HepG2 (cell line): ENCODE results near the gene OR51E1. TPM values are rescaled to one million over a fixed set of nuclear protein-coding genes. Genes with fewer than 3 reads are reported as not detected.

Source experiments
- ATAC-seq: fragments of 200-7000 bp; cut with Tn5 transposase; 3 replicates; pipeline ENCODE4 v1.9.1; 2020; ENCODE audit warnings: mild to moderate bottlenecking, moderate library complexity
- BruUV-seq: library from RNA; stranded (reverse); fragments of 400-500 nt; replicated peaks from 2 replicates; lab custom pipeline; 2021; lab: Mats Ljungman, UMichigan
- CTCF ChIA-PET: fragments of 300-600 bp; formaldehyde crosslinking; extraction: SDS; loops from one replicate; lab custom pipeline; 2021; ENCODE audit warnings: low total read pairs, inconsistent platforms, low intra/inter-chr PET ratio; lab: Yijun Ruan, JAX
- POLR2A ChIA-PET: fragments of 350-600 bp; sonication (Branson Sonifier 250); formaldehyde crosslinking; loops from one replicate; lab custom pipeline; 2020; ENCODE audit warnings: antibody characterized with exemption, inconsistent platforms; lab: Yijun Ruan, JAX
- DNase-seq: peaks from one replicate; pipeline ENCODE4 v3.0.0-alpha.2; 2015; ENCODE audit warnings: low spot score
- FAIRE-seq: peaks from 3 replicates; lab custom pipeline; 2011; peaks lifted over from hg19 to GRCh38; lab: Jason Lieb, UNC
- H2AFZ ChIP-seq: one replicate; pipeline ENCODE4 v1.6.1; 2011; ENCODE audit warnings: low read length, inconsistent platforms
- H3K27ac ChIP-seq: fragments of 300-600 bp; 3 replicates; pipeline ENCODE4 v1.8.0; 2011; ENCODE audit warnings: mixed run types, mild to moderate bottlenecking, mixed read lengths, low read length, inconsistent platforms; ENCODE audit not compliant: insufficient read depth; ENCODE audit errors: extremely low read length
- H3K27me3 ChIP-seq, 2 experiments: fragments of 200-600 bp in 1 of 2; 2 replicates in 1 of 2; 3 replicates in 1 of 2; pipeline versions ENCODE4 v1.6.0 to v1.8.0; 2011; ENCODE audit warnings: low read length in 2 of 2, mild to moderate bottlenecking in 2 of 2, moderate library complexity in 2 of 2, inconsistent platforms in 1 of 2; ENCODE audit not compliant: insufficient read depth in 2 of 2, control insufficient read depth in 1 of 2
- H3K36me3 ChIP-seq, 2 experiments: fragments of 200-600 bp in 1 of 2; replicated peaks in 1 of 2; 2 replicates in 1 of 2; 3 replicates in 1 of 2; pipeline versions ENCODE4 v1.5.1 to v1.8.0; 2011; ENCODE audit warnings: low read length in 2 of 2, inconsistent platforms in 1 of 2; ENCODE audit not compliant: insufficient read depth in 2 of 2, control insufficient read depth in 1 of 2
- H3K4me1 ChIP-seq: 2 replicates; pipeline ENCODE4 v1.5.1; 2012; ENCODE audit warnings: low read length, inconsistent platforms; ENCODE audit not compliant: insufficient read depth
- H3K4me2 ChIP-seq: 2 replicates; pipeline ENCODE4 v1.6.0; 2011; ENCODE audit warnings: low read depth, low read length, inconsistent platforms
- H3K4me3 ChIP-seq, 3 experiments: fragments of 200-600 bp in 1 of 3; sonication (generic), shearing (Covaris generic) in 1 of 3; replicated peaks in 1 of 3; 2 replicates each; pipeline ENCODE4 v1.5.1; 2011 to 2016; ENCODE audit warnings: low read length in 3 of 3, inconsistent platforms in 2 of 3, low read depth in 2 of 3, mild to moderate bottlenecking in 2 of 3, control low read depth in 1 of 3, mixed read lengths in 1 of 3; ENCODE audit not compliant: insufficient read depth in 1 of 3
- H3K79me2 ChIP-seq: one replicate; pipeline ENCODE4 v1.6.1; 2011; ENCODE audit warnings: low read length, inconsistent platforms; ENCODE audit not compliant: insufficient read depth
- H3K9ac ChIP-seq: 2 replicates; pipeline ENCODE4 v1.6.0; 2011; ENCODE audit warnings: mild to moderate bottlenecking, low read depth, low read length, inconsistent platforms; ENCODE audit not compliant: insufficient read depth
- H3K9me3 ChIP-seq: 2 replicates; pipeline ENCODE4 v1.5.1; 2012; ENCODE audit warnings: mild to moderate bottlenecking, low read length
- H4K20me1 ChIP-seq: 2 replicates; pipeline ENCODE4 v1.6.0; 2011; ENCODE audit warnings: inconsistent platforms, mild to moderate bottlenecking, low read length, moderate library complexity; ENCODE audit not compliant: insufficient read depth
- CCDC6 ChIP-seq: sonication (generic); formaldehyde crosslinking; IDR thresholded peaks from 2 replicates; pipeline ENCODE4 v1.8.1; 2022; ENCODE audit warnings: mild to moderate bottlenecking, missing genetic modification reagents, moderate library complexity
- HOXA9 ChIP-seq: sonication (generic); formaldehyde crosslinking; IDR thresholded peaks from 2 replicates; pipeline ENCODE4 v1.8.1; 2022; ENCODE audit warnings: missing genetic modification reagents, mild to moderate bottlenecking, moderate library complexity, borderline replicate concordance
- JARID2 ChIP-seq: sonication (generic); formaldehyde crosslinking; IDR thresholded peaks from 2 replicates; pipeline ENCODE4 v1.8.1; 2023; ENCODE audit warnings: missing genetic modification reagents, inconsistent platforms; ENCODE audit not compliant: insufficient replicate concordance
- KDM3A ChIP-seq: IDR thresholded peaks from 2 replicates; pipeline ENCODE4 v1.6.1; 2018; ENCODE audit warnings: low read depth, missing compliant biosample characterization
- KLF11 ChIP-seq: IDR thresholded peaks from 2 replicates; pipeline ENCODE4 v1.6.1; 2016; ENCODE audit warnings: missing compliant biosample characterization
- MXD1 ChIP-seq: sonication (generic); formaldehyde crosslinking; IDR thresholded peaks from 2 replicates; pipeline ENCODE4 v1.4.0; 2020; ENCODE audit warnings: mild to moderate bottlenecking, missing genetic modification reagents
- RCOR2 ChIP-seq: IDR thresholded peaks from 2 replicates; pipeline ENCODE4 v1.6.1; 2016; ENCODE audit warnings: missing biosample characterization, missing genetic modification reagents
- THYN1 ChIP-seq: sonication (generic); formaldehyde crosslinking; IDR thresholded peaks from 2 replicates; pipeline ENCODE4 v1.8.1; 2023; ENCODE audit warnings: low read depth, mild to moderate bottlenecking, moderate library complexity, missing genetic modification reagents, borderline replicate concordance
- TP53 ChIP-seq: sonication (generic); formaldehyde crosslinking; conservative IDR thresholded peaks from 2 replicates; pipeline ENCODE4 v1.4.0; 2020; ENCODE audit warnings: missing genetic modification reagents
- ZBTB33 ChIP-seq: sonication (generic); formaldehyde crosslinking; IDR thresholded peaks from 2 replicates; pipeline ENCODE4 v1.4.0; 2020; ENCODE audit warnings: missing genetic modification reagents
- ZNF75D ChIP-seq: sonication (generic); formaldehyde crosslinking; IDR thresholded peaks from 2 replicates; pipeline ENCODE4 v1.8.1; 2023; ENCODE audit warnings: missing genetic modification reagents, mild to moderate bottlenecking, borderline replicate concordance
- ZUFSP ChIP-seq: sonication (generic); formaldehyde crosslinking; IDR thresholded peaks from 2 replicates; pipeline ENCODE4 v1.9.0; 2021; ENCODE audit warnings: missing genetic modification reagents, mild to moderate bottlenecking, borderline replicate concordance
- WGBS: methylation state at CpG from one replicate; pipeline ENCODE4 v1.1.6; 2017; ENCODE audit warnings: low lambda C conversion rate; 5-methylcytosine and 5-hydroxymethylcytosine counted together
- in situ Hi-C: cut with HindIII; loops from 2 replicates; pipeline ENCODE4 v1.10.0; 2017; ENCODE audit warnings: low pct_unique_long_range_greater_than_20kb; ENCODE audit not compliant: extremely low pct_ligation_motif_present
- intact Hi-C: fragments of 100-400 bp; cut with micrococcal nuclease; formaldehyde crosslinking; loops from one replicate; pipeline ENCODE4 v1.10.0; 2022; ENCODE audit not compliant: unreplicated experiment
- polyA plus RNA-seq, 8 experiments: library from polyadenylated mRNA; depleted of rRNA in 3 of 8; stranded (reverse) in 7 of 8; unstranded in 1 of 8; fragments of >200 nt; fragmentation: Illumina TruSeq in 4 of 8; extraction: Trizol in 4 of 8; gene quantifications; 2 replicates each; pipeline versions ENCODE4 v1.2.1 to v1.2.3, GENCODE V29; 2011 to 2016; ENCODE audit warnings: low read depth in 4 of 8, missing spikeins in 1 of 8, mixed read lengths in 1 of 8; ENCODE audit not compliant: insufficient read depth in 1 of 8
- total RNA-seq, 5 experiments: library from RNA; depleted of rRNA; stranded (reverse); fragments of >200 nt; fragmentation: Illumina TruSeq; extraction: Trizol; gene quantifications; 2 replicates each; pipeline ENCODE4 v1.2.3, GENCODE V29; 2016; ENCODE audit warnings: low read depth in 1 of 5
- TF ChIP-seq, protein P1 (sequence below): sonication (generic); formaldehyde crosslinking; IDR thresholded peaks from 2 replicates; pipeline ENCODE4 v1.4.0; 2020; ENCODE audit warnings: mild to moderate bottlenecking, missing genetic modification reagents, borderline replicate concordance
- TF ChIP-seq, protein P2 (sequence below): sonication (generic); formaldehyde crosslinking; conservative IDR thresholded peaks from 2 replicates; pipeline ENCODE4 v1.4.0; 2020; ENCODE audit warnings: missing genetic modification reagents

OR51E1 gene
- total and polyA plus RNA-seq, 2 of the 13 experiments (the other 11 are each of a cell fraction or from before 2014, with no cell fraction given) = not detected

GRCh38 chr11:4645974-4646373 lies 2.2 kb downstream of the OR51E1 start:
- Histone ChIP-seq H3K9me3 (no peaks in the 10 kb centered on the region), H3K79me2 (no peaks in the 10 kb centered on the region), H3K4me3 (no peak overlapping the region), H3K4me1 (no peaks in the 10 kb centered on the region), H2AFZ (no peak overlapping the region), H3K36me3 (no peaks in the 10 kb centered on the region), H3K27ac (no peak overlapping the region), H3K9ac (no peak overlapping the region), H4K20me1 (no peaks in the 10 kb centered on the region), H3K27me3 (peaks cover 0 to 31% of the 10 kb centered on the region in 2 experiments; a peak in 3 of 5 replicates), H3K4me2 (no peak overlapping the region)
- DNase-seq (no peak), FAIRE-seq (no peak), ATAC-seq (no peak)
- BruUV-seq = no TSS peak
- intact Hi-C loops (no loop called here), in situ Hi-C loops (no loop called here)
- 0% methylated on average over 2 of the region's 2 CpGs for WGBS
- TF ChIP-seq, protein P1, sequence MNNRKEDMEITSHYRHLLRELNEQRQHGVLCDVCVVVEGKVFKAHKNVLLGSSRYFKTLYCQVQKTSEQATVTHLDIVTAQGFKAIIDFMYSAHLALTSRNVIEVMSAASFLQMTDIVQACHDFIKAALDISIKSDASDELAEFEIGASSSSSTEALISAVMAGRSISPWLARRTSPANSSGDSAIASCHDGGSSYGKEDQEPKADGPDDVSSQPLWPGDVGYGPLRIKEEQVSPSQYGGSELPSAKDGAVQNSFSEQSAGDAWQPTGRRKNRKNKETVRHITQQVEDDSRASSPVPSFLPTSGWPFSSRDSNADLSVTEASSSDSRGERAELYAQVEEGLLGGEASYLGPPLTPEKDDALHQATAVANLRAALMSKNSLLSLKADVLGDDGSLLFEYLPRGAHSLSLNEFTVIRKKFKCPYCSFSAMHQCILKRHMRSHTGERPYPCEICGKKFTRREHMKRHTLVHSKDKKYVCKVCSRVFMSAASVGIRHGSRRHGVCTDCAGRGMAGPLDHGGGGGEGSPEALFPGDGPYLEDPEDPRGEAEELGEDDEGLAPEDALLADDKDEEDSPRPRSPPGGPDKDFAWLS (CRISPR knock-in tag) = no peak
- no peak for TF ChIP-seq THYN1 (CRISPR knock-in tag)
- no peak for TF ChIP-seq MXD1 (CRISPR knock-in tag)
- TF ChIP-seq CCDC6 (CRISPR knock-in tag) = no peak
- TF ChIP-seq KLF11 (CRISPR knock-in tag) = no peak
- TF ChIP-seq RCOR2 (CRISPR knock-in tag) = no peak
- TF ChIP-seq JARID2 (CRISPR knock-in tag) = no peak
- TF ChIP-seq KDM3A = no peak
- no peak for TF ChIP-seq ZUFSP (CRISPR knock-in tag)
- TF ChIP-seq HOXA9 (CRISPR knock-in tag) = no peak
- TF ChIP-seq ZNF75D = no peak
- no peak for TF ChIP-seq TP53 (CRISPR knock-in tag)
- TF ChIP-seq, protein P2, sequence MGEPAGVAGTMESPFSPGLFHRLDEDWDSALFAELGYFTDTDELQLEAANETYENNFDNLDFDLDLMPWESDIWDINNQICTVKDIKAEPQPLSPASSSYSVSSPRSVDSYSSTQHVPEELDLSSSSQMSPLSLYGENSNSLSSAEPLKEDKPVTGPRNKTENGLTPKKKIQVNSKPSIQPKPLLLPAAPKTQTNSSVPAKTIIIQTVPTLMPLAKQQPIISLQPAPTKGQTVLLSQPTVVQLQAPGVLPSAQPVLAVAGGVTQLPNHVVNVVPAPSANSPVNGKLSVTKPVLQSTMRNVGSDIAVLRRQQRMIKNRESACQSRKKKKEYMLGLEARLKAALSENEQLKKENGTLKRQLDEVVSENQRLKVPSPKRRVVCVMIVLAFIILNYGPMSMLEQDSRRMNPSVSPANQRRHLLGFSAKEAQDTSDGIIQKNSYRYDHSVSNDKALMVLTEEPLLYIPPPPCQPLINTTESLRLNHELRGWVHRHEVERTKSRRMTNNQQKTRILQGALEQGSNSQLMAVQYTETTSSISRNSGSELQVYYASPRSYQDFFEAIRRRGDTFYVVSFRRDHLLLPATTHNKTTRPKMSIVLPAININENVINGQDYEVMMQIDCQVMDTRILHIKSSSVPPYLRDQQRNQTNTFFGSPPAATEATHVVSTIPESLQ = no peak
- no peak for TF ChIP-seq ZBTB33 (CRISPR knock-in tag)
- POLR2A ChIA-PET = no interaction called here
- CTCF ChIA-PET = no interaction called here
